GM21515 (cell line): ENCODE measurements around the gene ZNF805.
"Not testable (repeated sequence)": the region's sequence is repeated elsewhere in the genome, so short reads cannot be mapped to it uniquely, and the experiment has no call there.

Experiments
- ATAC-seq: cut with Tn5 transposase; IDR thresholded peaks from one replicate; pipeline ENCODE4 v1.9.1; 2021; ENCODE audit not compliant: unreplicated experiment

ZNF805 gene

DNA sequence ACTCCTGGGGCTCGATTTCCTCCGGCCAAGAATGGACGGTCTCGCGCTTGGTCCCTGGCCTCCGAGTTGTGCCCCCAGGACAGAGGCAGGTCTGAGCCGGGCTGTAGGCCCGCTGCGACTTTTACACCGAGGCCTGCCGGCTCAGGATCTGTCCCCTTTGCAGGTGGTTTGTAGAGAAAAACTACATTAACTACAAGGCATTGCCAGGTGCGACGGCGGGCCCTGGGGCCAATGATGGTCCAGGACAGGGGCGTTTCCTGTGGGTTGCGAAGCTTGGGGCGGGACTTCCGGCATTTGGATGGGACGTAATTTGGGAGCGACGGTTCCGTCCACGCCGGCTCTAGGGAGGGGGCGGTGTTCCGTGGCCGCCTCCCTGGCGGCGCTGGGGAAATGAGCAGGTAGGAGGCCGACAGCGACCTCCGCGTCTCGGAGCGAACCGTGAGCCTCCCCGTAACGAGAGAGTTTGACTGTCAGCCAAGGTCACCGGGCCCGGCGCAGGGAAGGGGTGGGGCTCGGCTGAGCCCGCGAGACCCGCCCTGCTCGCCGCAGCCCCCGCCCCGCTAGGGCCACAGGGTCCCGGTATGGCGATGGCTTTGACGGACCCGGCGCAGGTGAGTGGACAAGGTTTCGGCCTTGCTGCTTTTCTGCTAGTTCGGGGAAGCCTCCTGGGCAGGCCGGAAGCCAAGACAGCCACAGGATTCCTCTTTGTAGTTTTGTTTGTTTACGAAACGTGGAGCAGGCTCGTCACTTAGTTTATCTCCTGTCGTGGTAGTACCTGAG lies at the start of gene ZNF805:
Gene ZNF805 (plus strand): TSS at position 322 of the 780 bp plus-strand sequence. CDS start 260 bp downstream, at position 582.
- ATAC-seq: peak; percentile 87

DNA sequence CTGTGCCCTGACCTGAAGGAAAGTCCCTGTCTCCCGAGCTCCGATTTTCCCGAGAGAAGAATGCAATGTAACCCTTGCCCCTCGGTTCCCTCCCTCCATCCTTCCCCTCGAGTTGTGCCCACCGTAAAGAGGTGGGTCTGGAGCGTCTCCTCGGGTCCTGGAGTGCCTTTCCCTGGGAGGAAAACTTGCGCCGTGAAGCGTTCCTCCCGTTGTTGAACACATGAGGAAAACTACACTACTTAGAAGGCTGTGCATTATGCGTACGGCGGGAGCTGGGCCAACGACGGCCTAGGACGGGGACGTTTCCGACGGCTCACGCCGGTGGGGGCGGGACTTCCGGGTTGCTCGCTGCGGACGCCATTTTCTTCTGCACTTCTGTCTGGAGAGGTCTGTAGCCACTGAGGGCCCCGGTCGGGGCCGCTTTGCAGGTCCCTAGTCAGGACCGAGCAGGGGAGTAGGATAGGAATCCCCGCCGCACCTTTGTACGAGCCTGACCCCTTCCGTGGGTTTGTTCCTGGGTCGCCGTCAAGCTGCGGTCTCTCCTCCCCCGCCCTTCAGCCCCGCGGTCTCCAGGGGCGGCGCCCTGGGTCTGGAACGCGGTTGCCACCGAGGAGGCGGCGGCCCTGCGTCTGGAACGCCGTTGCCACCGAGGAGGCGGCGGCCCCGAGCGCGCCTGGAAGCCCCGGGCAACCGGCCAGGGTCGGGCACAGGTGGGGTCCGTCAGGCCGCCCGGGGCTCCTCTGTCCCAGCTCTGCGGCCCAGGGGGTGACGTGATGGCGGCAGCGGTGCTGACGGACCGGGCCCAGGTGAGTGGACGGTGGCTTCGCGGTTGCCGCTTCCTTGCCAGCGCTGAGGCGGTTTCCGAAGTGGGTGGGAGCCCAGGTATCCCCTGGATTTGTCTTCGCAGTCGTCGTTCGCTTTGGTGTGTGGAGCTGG lies 49.0 kb upstream of the ZNF805 start, which contains the start of gene ZNF264:
Gene ZNF264 (plus strand): TSS at position 360 of the 936 bp plus-strand sequence. CDS start 414 bp downstream, at position 774.
- peak; percentile 97 for ATAC-seq

DNA sequence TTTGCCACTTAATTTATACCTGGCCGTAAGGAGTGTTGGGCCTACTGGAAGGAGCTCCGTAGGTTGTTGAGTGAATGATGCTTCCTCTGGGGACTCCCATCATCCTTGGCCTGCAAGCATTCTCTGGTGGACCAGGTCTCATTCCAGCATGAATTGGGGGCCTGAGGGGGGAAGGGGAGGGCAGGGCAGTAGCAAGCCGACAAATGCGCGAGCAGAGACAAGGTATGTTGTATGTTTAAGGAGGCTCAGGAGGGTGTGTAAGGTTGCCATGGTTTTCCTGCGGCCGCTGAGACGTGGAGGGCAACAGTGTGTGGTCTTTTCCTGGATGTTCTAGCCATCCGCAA lies 48.4 kb upstream of the ZNF805 start:
- ATAC-seq: no peak

DNA sequence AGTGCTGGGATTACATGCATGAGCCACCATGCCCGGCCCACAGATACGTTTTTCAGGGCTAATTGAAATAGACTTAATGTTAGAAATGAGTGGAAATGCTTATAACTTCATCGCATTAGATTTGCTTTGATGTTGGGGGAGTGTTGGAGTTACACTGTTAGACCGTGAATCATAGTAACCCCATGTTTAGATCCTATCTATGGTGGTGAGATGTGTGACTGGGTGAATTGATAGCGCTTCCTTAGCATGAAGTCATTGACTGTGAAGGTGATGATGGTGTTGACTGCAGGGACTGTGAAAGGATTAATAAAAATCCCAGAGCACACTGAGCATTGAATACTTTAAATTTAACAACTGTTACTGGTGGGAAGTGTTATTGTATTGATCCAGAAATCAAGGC lies 47.4 kb upstream of the ZNF805 start:
- ATAC-seq: no peak

DNA sequence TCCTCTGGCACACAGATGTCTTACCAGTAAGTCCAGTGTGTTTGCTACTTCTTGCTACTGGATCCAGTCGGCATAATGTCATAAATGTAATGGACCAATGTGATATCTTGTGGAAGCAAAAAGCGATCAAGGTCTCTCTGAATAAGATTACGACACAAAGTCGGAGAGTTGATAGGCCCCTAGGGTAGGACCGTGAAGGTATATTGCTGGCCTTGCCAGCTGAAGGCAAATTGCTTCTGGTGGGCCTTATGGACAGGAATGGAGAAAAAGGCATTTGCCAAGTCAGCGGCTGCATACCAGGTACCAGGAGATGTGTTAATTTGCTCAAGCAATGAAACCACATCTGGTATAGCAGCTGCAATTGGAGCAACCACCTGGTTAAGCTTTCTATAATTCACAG lies 42.6 kb upstream of the ZNF805 start:
- ATAC-seq: not testable (repeated sequence)

DNA sequence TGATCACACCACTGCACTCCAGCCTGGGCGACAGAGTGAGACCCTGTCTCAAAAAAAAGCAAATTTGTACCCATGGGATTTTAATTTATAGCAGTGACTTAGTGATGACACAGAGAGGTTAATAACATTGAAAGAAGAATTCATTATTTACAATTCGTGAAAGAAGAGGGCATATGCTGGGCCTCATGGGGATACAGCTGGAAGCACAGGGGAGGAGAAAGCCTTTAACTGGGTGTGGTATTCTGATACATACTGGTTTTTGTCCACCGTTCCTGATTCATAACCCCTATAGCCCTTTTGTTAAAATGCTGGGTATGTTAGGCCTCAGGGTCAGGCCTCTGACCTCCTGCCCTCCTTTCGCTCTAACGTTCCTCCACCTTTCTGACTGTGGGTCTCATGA lies 38.3 kb upstream of the ZNF805 start:
- ATAC-seq: no peak

DNA sequence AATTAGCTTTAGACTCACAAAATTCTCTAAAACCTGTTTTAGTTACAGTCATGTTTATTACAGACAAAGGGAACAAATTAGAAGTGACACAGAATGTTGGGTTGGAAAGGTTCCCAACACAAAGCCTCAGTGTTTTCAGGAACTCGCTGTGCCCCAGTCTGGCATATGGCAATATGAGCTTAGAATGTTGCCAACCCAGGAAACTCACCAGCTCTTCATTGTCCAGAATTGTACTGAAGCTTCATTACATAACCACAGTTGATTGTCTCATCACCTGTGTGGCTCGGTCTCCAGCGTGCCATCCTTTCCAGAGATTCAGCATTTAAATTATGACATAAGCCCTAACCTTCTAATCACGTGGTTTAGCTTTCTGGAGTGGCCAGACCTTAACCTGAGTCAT lies 30.1 kb upstream of the ZNF805 start:
- ATAC-seq: no peak

DNA sequence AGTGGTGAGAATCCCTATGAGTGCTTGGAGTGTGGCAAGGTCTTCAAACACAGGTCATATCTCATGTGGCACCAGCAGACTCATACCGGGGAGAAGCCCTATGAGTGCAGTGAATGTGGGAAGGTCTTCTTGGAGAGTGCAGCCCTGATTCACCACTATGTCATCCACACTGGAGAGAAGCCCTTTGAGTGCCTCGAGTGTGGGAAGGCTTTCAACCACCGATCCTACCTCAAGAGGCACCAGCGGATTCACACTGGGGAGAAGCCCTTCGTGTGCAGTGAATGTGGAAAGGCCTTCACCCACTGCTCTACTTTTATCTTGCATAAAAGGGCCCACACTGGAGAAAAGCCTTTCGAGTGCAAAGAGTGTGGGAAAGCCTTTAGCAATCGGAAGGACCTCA lies 28.3 kb upstream of the ZNF805 start:
- ATAC-seq: no peak

DNA sequence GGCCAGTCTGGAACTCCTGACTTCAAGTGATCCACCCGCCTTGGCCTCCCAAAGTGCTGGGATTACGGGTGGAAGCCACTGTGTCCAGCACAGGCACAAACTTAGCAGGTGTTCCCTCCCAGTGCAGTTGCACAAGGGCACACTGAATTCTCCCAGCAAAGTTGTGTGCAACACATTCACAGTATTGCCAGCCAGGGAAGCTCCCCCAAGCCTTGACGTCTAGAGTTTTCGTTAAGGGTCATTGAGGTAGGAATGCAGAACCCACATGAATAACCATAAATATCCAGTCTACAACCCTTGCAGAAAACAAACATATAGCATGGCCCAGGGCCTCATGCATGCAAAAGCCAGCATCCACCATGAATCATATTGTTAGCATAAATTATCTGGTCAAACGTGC lies 12.9 kb upstream of the ZNF805 start:
- no peak for ATAC-seq

DNA sequence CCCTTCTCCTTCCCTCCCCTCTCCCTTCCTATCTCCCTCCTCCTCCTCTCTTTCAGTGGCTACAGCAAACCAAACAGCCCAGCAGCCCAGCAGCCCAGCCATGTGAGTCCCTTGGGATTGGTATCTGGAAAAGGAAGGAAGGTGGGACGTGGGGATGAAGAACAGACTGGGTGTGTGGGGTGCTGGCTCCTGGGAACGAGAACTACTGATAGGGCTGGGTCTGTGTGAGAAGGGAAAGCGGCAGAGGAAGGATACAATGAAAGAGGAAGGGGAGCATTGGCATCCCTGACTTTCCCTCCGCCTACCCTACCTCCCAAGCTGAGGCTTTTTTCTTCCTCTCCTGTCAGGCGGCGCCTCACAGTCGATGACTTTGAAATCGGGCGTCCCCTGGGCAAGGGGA lies 8.7 kb upstream of the ZNF805 start:
- ATAC-seq: no peak

DNA sequence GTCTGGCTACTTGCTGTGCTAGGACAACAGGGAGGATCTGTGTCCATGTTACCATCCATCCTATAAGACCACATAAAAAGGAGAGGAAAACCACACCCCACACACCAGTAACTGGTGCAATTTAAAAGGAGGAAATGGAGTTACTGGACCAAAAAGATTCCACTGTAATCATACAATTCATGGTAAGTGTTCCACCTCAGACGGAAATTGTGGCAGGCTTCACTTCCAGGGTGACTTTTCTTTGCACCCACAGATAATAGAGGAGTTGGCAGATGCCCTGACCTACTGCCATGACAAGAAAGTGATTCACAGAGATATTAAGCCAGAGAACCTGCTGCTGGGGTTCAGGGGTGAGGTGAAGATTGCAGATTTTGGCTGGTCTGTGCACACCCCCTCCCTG lies 7.2 kb upstream of the ZNF805 start:
- no peak for ATAC-seq

DNA sequence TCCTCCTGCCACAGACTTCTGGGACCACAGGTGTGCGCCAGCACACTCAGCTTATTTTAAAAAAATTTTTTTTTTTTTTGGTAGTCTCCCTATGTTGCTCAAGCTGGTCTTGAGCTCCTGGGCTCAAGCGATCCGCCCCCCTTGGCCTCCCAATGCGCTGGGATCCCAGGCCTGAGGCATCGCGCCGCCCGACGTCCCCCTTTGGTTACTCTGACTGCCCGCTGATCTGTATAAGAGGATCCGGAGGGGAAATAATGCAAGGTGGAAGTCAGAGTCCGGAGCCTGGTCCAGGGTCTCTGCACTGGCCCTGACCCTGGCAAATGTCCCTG lies 486 bp upstream of the ZNF805 start:
- ATAC-seq: no peak

DNA sequence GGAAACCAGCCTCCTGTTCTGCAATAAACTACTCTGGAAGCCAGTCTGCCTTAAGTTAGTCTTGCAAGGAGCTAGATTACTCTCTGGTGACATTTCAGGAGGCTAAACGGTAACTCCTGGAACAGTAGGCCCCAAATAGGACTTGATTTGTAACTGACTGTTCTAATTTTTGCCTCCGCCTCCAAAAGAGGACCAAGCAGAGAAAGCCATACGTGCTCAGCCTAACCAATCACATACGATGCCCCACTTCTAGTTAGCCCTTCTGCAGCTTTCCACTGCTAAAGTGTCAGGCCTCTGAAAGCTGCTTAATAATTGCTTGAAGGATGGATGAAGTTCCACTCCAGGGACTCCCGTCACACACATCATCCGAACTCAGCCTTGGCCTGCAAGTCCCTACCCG lies 744 bp downstream of the ZNF805 start:
- ATAC-seq: no peak

DNA sequence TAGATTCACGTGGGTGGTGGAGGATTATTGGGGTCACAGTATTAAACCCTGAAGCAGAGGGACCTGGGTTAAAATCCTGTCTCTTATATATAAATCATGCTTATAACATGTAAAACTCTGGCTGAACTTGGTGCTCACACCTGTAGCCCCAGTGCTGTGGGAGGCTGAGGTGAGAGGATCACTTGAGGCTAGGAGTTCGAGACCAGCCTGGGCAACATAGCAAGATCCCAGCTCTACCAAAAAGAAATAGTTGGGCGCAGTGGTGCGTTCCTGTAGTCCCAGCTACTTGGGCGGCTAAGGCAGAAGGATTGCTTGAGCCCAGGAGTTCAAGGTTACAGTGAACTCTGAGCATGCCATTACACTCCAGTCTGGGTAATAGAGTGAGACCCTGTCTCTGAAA lies 2.4 kb downstream of the ZNF805 start:
- no peak for ATAC-seq

DNA sequence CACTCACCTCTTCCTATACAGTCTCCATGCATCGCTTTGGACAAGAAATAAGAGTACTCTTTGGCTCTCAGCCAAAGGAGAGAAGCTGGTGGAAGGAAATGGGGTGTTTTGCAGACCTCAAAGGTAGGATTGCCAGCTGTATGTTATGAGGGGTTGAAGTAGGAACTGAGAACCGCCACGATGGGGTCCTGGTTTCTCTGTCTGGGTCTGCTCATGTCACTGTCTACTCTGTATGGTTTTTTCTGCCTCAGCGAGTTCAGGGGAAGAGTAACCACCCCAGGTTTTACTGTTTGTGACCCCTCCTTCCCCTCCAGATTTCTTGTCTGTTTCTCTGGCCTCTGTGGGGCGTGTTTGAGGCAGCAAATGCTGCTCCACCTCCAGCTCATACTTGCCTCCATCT lies 4.1 kb downstream of the ZNF805 start:
- no peak for ATAC-seq

DNA sequence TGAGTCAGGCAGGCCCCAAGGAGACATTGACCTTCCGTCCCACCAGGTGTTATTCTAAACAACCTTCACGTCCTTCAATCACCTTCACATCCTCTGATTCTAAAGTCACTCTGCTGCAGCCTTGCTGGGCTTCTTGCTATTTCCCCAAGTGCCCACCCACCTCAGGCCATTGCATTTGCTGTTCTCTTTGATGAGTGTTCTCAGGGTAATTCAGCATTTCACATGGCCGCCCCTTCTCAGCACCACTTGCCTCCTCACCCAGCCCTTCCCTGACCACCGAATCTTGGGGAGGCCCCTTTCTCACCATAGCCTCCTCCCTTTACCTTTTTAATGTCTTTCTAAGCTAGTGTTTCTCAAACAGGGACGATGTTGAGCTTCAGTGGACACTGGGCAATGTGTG lies 4.6 kb downstream of the ZNF805 start:
- no peak for ATAC-seq

DNA sequence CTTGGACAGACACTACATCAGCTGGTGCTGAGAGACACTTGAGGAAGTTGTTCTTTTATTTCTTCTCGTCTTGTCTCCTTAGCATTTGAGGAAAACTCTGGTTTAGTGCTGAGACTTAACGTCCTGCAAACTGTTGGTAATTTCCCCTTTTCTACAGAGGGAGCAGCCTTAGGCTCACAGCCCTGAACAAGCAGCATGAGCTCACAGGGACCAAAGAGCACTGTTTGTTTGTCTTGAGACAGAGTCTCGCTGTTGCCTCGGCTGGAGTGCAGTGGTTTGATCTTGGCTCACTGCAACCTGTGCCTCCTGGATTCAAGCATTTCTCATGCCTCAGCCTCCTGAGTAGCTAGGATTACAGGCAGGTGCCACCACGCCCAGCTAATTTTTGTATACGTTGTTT lies 5.5 kb downstream of the ZNF805 start:
- no peak for ATAC-seq

DNA sequence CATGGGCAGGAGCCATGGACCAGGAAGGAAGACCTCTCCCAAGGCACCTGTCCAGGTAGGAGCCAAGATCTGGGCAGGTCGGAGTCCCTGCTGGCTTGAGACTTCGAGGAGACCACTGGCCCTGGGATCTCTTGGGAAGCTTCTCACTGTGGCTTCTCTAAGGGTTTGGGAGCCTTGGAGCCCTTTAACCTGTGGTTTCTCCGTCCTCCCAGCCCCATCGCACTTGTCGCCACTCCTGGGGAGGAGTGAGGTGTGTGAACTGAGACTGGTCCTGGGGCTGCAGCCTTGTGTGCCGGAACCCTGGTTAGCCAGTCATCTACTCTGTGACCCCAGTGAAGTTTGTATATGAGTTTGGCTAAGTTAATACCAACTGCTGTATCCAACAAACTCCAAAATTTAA lies 8.2 kb downstream of the ZNF805 start:
- ATAC-seq: no peak

DNA sequence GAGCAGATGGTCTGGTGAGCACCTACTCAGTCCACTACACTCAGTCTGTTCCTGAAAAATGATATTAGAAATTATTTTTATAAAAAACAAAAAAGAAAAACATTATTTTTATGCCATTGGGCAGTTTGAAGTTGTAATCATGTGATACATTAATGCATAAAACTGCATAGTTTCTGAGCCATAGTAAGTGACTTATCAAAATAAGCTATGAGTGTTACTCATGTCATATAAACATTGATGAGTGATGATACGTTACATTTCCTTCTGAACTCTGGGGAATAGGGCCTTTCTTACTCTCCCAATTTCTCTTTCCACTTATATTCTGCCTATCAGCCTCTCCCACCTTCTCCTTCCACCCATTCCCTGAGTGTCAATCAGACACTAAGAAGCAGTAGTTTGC lies 8.9 kb downstream of the ZNF805 start:
- ATAC-seq: no peak

DNA sequence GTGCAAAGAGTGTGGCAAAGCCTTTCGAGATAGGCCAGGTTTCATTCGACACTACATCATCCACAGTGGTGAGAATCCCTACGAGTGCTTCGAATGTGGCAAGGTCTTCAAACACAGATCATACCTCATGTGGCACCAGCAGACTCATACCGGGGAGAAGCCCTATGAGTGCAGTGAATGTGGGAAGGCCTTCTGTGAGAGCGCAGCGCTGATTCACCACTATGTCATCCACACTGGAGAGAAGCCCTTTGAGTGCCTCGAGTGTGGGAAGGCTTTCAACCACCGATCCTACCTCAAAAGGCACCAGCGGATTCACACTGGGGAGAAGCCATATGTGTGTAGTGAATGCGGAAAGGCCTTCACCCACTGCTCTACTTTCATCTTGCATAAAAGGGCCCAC lies 13.3 kb downstream of the ZNF805 start:
- not testable (repeated sequence) for ATAC-seq

DNA sequence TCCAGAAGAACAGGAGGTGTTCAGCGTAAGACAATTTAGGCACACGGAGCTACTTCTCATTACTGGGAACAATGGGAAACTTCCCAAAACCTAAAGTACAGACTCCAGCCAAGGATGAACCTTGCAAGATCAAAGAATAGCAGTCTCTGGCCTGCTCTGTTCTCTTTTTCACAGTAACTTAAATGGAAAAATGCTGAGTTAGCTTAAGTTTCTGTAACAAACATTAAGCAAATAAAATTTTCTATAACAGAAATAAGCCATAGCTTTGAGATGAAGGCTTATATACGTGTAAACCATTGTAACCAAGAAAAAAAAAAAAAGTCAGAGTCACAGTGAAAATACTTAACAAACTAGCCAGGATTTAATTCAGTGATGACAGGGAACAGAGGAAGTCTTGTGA lies 21.6 kb downstream of the ZNF805 start:
- no peak for ATAC-seq

DNA sequence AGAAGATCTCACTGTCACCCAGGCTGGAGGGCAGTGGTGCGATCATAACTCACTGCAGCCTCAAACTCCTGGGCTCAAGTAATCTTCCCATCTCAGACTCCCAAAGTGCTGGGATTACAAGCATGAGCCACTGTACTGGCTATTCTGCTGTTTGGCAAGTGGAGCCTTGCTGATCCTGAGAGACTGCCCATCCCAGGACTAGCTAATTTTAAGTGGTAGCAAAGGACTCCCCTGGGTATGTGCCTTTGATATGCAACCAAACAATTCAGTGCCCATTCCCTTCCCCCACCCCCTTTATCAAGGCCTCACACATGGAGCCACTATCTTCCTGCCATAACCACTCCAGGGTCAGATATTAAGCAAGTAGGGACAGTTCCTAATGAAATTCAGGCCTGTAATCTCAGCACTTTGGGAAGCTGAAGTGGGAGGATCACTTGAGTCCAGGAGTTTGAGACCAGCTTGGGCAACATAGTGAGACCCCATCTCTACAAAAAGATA lies 22.9 kb downstream of the ZNF805 start:
- ATAC-seq: no peak
